ENCODE measurements around the gene CORO1C. TPM values are rescaled to one million over a fixed set of nuclear protein-coding genes. Genes with fewer than 3 reads are reported as not detected.

Gene CORO1C
- total RNA-seq, 1 experiment from 2014 or later = 138 TPM

DNA sequence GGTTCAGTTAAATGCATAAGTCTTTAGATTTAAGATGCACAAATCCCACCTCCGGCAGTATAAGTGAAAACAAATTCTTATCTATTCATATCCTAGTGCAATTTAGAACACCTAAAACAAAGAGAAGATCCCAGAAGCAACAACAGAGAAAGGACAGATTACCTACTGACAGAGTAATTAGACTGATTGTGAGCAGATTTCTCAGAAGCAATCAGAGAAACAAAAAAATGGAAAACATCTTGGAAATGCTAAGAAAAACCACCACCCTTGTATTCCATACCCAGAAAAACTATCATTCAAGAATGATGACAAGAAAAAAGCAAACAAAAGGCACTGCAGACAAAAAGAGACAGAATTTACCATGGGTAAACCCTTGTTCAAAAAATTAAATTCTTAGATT is 50.0 kb downstream of the CORO1C start (continued):
- TF ChIP-seq, protein P1, sequence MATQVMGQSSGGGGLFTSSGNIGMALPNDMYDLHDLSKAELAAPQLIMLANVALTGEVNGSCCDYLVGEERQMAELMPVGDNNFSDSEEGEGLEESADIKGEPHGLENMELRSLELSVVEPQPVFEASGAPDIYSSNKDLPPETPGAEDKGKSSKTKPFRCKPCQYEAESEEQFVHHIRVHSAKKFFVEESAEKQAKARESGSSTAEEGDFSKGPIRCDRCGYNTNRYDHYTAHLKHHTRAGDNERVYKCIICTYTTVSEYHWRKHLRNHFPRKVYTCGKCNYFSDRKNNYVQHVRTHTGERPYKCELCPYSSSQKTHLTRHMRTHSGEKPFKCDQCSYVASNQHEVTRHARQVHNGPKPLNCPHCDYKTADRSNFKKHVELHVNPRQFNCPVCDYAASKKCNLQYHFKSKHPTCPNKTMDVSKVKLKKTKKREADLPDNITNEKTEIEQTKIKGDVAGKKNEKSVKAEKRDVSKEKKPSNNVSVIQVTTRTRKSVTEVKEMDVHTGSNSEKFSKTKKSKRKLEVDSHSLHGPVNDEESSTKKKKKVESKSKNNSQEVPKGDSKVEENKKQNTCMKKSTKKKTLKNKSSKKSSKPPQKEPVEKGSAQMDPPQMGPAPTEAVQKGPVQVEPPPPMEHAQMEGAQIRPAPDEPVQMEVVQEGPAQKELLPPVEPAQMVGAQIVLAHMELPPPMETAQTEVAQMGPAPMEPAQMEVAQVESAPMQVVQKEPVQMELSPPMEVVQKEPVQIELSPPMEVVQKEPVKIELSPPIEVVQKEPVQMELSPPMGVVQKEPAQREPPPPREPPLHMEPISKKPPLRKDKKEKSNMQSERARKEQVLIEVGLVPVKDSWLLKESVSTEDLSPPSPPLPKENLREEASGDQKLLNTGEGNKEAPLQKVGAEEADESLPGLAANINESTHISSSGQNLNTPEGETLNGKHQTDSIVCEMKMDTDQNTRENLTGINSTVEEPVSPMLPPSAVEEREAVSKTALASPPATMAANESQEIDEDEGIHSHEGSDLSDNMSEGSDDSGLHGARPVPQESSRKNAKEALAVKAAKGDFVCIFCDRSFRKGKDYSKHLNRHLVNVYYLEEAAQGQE (IDR thresholded peaks at IDR 0.05; ENCODE audit: low read depth) = no peak
- no peak for TF ChIP-seq JUND (IDR thresholded peaks at IDR 0.05)
- TF ChIP-seq ZFX (IDR thresholded peaks at IDR 0.05) = no peak
- TF ChIP-seq SP1 (IDR thresholded peaks at IDR 0.05; ENCODE audit: low read depth) = no peak
- no peak for TF ChIP-seq ELF1 (IDR thresholded peaks at IDR 0.05; ENCODE audit: borderline replicate concordance, low read depth)
- no peak for TF ChIP-seq EZH2phosphoT487 (IDR thresholded peaks at IDR 0.05; ENCODE audit: borderline replicate concordance)

DNA sequence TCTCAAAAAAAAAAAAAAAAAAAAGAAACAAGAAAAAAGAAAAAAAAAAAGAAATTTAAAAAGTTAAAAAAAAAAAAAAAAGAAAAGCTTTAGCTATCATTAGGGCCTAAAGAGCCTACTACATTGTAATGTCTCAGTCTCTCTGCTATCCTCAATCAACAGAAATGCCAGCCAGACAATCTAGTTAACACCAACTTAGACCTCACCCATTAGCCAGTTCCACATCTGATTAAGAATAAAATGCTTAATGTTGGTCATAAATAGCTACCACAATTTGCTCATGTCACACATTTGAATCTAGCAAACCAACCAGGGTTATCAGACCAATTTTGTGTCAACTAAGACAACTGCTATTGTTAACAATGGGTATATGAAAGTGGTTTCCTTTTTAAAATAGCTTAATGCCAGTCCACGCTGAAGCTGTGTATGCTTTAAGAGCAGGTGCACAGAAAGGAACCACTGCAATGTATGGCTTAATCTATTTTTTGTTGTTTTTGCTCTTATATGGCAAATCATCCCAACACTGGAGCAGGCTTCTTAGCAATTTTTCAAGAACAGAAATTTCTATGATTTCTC is 52.1 kb downstream of the CORO1C start:
- CTCF ChIA-PET = interaction anchor here (0.6 to 1.0 kb wide), 2 partner anchors 14 to 234 kb away, joined by 3 to 4 read pairs; no protein-coding TSS in a partner anchor
- Histone ChIP-seq H3K79me2 (ENCODE audit: insufficient read depth, low read length) (peaks cover 48% of the 10 kb centered on the region), H3K36me3 (ENCODE audit: control insufficient read depth in 1 of 2, insufficient read depth in 2 of 2, low read length in 2 of 2) (0 out of 4 replicates have a peak, but pooled peaks cover 0 to 5% of the 10 kb centered on the region in 2 experiments), H2AFZ (ENCODE audit: low read depth, low read length, poor library complexity, severe bottlenecking) (no peak overlapping the region), H3K9me2 (ENCODE audit: insufficient read depth) (no peaks in the 10 kb centered on the region), H3K9ac (ENCODE audit: low read length) (no peak overlapping the region), H3K27me3 (ENCODE audit: insufficient read depth, low read length) (no peaks in the 10 kb centered on the region), H4K20me1 (ENCODE audit: insufficient read depth) (0 out of 2 replicates have a peak, but pooled peaks cover 5% of the 10 kb centered on the region), H3K4me1 (ENCODE audit: control insufficient read depth in 1 of 2, insufficient read depth in 2 of 2, low read length in 2 of 2) (no peaks in the 10 kb centered on the region), H3K27ac (ENCODE audit: low read depth, low read length) (no peak overlapping the region), H3K4me3 (replicated peaks in 1 of 2; ENCODE audit: low read depth in 1 of 2, low read length in 2 of 2) (no peak overlapping the region), H3K4me2 (ENCODE audit: low read length) (no peak overlapping the region), H3K9me3 (ENCODE audit: control insufficient read depth in 1 of 2, insufficient read depth in 1 of 2, low read depth in 1 of 2, low read length in 2 of 2) (no peaks in the 10 kb centered on the region)
- POLR2A ChIA-PET = no interaction called here
- ATAC-seq (no peak), DNase-seq (ENCODE audit: low read depth, low spot score) (no peak)
- intact Hi-C loops (cut with micrococcal nuclease) = no loop called here
- RAD21 ChIA-PET (ENCODE audit: low non-redundant PET in 1 of 2, low total read pairs in 2 of 2, uncharacterized antibody in 2 of 2, unreplicated experiment in 2 of 2) = no interaction called here
- no TSS peak for BruUV-seq (replicated peaks)
- TF ChIP-seq POLR2A (IDR thresholded peaks at IDR 0.05; ENCODE audit: borderline replicate concordance, extremely low read depth, insufficient read depth, insufficient read length) = no peak
- no peak for TF ChIP-seq RAD21 (IDR thresholded peaks at IDR 0.05; ENCODE audit: low read depth)
- TF ChIP-seq ZNF274 (IDR thresholded peaks at IDR 0.05; ENCODE audit: low read depth, low read length) = no peak
- TF ChIP-seq CBX3 (IDR thresholded peaks at IDR 0.05; ENCODE audit: low read depth) = no peak
- TF ChIP-seq, protein P2, sequence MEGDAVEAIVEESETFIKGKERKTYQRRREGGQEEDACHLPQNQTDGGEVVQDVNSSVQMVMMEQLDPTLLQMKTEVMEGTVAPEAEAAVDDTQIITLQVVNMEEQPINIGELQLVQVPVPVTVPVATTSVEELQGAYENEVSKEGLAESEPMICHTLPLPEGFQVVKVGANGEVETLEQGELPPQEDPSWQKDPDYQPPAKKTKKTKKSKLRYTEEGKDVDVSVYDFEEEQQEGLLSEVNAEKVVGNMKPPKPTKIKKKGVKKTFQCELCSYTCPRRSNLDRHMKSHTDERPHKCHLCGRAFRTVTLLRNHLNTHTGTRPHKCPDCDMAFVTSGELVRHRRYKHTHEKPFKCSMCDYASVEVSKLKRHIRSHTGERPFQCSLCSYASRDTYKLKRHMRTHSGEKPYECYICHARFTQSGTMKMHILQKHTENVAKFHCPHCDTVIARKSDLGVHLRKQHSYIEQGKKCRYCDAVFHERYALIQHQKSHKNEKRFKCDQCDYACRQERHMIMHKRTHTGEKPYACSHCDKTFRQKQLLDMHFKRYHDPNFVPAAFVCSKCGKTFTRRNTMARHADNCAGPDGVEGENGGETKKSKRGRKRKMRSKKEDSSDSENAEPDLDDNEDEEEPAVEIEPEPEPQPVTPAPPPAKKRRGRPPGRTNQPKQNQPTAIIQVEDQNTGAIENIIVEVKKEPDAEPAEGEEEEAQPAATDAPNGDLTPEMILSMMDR (IDR thresholded peaks at IDR 0.05 in 2 of 3, conservative IDR thresholded peaks at IDR 0.05 in 1 of 3; ENCODE audit: borderline replicate concordance in 1 of 3, insufficient read depth in 1 of 3, low read depth in 2 of 3, low read length in 2 of 3) = no peak
- no peak for TF ChIP-seq CEBPB (IDR thresholded peaks at IDR 0.05; ENCODE audit: low read depth)
- TF ChIP-seq, protein P1 (IDR thresholded peaks at IDR 0.05; ENCODE audit: low read depth) = no peak
- TF ChIP-seq, protein P3, sequence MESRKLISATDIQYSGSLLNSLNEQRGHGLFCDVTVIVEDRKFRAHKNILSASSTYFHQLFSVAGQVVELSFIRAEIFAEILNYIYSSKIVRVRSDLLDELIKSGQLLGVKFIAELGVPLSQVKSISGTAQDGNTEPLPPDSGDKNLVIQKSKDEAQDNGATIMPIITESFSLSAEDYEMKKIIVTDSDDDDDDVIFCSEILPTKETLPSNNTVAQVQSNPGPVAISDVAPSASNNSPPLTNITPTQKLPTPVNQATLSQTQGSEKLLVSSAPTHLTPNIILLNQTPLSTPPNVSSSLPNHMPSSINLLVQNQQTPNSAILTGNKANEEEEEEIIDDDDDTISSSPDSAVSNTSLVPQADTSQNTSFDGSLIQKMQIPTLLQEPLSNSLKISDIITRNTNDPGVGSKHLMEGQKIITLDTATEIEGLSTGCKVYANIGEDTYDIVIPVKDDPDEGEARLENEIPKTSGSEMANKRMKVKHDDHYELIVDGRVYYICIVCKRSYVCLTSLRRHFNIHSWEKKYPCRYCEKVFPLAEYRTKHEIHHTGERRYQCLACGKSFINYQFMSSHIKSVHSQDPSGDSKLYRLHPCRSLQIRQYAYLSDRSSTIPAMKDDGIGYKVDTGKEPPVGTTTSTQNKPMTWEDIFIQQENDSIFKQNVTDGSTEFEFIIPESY (IDR thresholded peaks at IDR 0.05; ENCODE audit: extremely low read depth, insufficient replicate concordance, low read length) = no peak
- no peak for TF ChIP-seq JUND (IDR thresholded peaks at IDR 0.05)
- TF ChIP-seq SP1 (IDR thresholded peaks at IDR 0.05; ENCODE audit: low read depth) = no peak

Measured in HCT116 (cell line).